Hematopoietic multipotent progenitor cell treated with erythropoietin and hydrocortisone succinate and interleukin-3 and kit ligand, for 17 days (in vitro differentiated cells): Measurements from ENCODE around the gene FHIT.

Experiments
- DNase-seq: peaks from one replicate; pipeline ENCODE4 v3.0.0-alpha.2; 2015; ENCODE audit warnings: low spot score

FHIT gene

GRCh38 chr3:60047426-60048200 is 1203.6 kb downstream of the FHIT start:
- no peak for DNase-seq

GRCh38 chr3:60046210-60046609 is 1205.0 kb downstream of the FHIT start:
- no peak for DNase-seq

- DNase-seq, result no peak
These were observed 1205.6 kb downstream of the FHIT start for GRCh38 chr3:60045686-60046085.

DNA sequence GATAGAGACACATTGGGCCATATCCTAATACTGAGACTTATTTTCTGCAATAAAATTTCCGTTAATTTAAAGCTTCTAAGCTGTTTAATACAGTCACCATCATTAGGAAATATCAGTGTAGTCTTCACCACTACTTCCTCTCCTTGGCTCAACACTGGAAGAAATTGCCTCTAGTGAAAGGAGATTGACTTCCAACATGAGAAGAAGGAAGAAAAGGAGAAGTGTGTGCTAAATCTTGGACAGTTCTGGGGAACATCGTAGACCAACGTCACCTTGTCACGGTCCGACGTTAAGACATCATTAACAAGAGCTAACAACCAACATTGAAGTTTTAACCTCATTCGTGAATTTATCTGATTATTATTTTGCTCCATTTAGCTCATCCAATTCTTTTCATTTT is 1214.4 kb downstream of the FHIT start:
- no peak for DNase-seq

DNA sequence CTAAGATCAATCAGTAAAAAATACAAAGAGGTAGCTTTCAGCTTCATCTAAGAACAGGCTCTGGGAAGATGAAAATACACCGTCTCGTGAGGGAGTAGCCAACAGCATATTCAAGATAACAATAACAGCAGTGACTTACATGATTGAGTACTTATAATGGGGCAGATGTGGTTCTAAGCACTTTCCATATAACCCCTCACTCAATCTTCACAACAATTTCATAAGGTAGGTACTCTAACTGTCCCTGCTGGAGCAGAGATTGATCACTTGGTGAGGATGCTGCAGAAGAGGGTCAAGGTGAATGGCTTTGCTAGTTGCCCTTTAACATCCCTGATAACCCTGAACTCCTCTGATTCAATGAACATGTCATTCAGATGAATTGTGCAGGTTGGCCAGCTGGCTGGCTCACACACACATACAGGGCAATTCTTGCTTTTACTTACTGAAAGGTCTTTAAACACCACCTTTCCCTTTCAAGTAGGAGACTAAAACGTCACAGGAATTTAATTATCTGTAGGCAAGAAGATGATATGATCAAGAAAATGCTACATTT is 1217.3 kb downstream of the FHIT start:
- no peak for DNase-seq

GRCh38 chr3:60030982-60031381 is 1220.3 kb downstream of the FHIT start:
- no peak for DNase-seq

DNA sequence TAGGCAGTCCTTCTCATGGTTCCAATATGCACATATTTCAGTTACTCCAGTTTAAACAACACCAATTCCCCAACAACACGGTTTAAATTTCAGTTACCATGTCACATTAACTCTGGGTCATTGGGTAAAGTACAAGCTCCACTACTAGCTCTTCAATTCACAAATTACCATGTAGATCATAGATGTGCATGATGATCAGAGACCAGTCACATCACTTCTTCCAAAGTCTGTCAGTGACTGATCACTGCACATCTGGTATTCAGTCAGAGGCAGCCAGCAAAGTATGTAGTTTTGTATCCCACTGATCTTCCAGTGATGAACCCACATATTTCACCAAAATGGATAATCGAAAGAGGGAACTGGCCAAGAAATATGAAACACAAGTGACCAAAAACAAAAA is 1223.0 kb downstream of the FHIT start:
- no peak for DNase-seq

DNA sequence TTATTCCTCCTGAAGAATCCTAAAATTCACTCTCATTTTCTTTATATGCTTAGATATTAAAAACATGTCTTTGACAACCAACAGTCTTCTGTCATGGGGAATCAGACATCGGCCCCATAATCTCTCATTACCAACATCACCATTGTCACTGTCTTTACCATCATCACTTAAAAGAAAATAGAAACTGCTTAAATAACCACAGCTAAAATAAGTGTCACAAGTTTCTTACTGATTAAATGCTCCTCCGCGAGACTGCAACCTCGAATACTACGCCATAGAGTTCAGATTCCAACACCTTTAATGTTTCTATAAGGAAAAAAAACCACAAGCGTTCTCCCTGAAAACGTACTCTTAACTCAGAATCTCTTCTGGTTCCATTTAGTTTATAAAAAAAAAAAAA is 1223.9 kb downstream of the FHIT start:
- DNase-seq, result no peak

DNA sequence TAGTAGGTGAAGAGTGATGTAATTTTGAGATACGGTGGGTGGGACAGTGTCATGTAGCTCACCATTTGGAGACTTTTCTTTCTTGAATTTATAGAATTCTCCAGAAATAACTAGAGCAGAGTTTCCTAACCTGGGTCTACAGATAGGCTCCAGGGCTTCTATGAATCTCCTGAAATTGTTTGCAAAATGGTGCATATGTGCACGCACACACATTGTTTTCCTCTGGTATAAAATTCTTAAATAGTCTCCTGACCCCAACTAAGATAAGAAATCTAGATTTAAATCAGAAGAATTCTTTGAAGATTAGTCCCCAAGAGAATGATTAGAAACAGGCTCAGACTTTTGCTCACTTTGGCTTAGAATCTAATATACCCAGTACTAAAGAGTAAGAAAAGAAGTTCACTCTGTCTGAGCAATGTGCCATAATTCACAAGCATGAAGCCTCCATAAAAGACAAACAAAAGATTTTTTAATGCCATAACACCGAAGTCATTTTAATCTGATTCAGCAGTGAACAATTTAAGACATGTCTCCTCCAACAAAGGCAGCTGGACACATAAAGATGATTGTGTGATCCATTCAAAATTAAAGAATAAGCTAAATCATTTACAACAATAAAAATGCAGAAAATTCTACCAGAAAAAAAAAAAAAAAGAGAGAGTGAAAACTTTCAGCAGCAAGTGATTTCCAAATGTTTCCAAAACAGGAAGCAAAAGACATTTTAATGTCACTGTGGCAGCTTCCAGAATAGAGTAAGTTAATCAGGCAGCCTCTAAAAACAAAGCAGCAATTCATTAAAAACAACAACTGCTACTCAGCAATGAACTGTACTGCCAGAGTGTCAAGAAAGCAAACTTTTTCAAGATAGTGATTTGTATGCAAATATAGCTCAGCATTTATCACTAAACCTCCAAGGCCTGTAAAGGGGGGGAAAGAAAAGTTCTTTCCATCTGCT is 1225.9 kb downstream of the FHIT start:
- no peak for DNase-seq

GRCh38 chr3:60024400-60024799 is 1226.9 kb downstream of the FHIT start:
- DNase-seq, result no peak

- DNase-seq, result no peak
These were observed 1228.1 kb downstream of the FHIT start for GRCh38 chr3:60023189-60023588.

- DNase-seq, result no peak
These were observed 1233.6 kb downstream of the FHIT start for GRCh38 chr3:60017631-60018030.

DNA sequence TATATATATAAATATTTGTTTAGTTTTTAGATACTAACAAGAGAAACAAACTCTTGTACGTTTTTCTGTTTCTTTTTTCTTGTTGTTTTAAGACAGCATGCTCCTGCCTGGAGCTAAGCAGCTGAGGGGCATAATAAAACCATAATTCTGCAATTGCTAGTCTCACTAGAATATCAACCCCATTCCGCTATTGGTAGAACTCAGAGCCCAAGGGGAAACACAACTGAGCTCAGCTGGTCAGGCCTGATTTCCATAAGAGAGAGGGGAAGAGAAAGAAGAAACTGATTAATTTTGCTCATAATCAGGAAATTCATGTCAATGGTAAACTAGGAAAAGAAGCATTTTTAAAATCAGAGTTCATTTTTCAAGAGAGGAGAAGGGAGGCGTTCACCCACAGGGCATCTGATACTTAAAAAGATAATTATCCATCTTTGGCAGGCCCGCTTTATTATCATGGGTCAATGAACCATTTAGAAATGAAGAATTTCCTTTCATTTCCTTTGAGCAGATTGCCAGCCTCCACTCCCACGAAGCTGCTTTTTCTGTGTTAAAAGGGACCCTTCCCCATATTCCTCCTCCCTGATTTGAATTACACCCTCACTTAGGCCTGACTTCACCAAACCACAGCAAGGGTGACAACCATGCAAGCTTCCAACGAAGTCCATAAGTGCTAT is 1236.1 kb downstream of the FHIT start:
- DNase-seq, result no peak

DNA sequence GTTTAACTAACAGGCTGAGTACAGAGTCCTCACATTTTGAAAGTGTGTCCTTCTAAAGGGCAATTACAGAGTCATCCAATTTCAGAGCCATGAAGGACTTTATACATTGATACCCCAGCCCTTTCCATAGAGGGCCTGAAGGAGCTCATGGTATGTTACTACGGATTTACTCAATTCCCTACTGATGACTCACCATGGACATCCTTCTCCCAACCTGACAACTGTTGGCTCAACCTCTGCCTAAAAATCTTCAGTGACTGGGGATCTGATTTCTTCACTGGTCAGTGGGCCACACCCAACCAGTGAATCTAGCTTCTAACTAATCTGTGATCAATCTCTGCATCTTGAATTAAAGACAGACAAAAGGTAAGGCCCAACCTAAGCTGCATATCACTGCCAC is 1238.0 kb downstream of the FHIT start:
- no peak for DNase-seq

GRCh38 chr3:60011218-60011617 is 1240.0 kb downstream of the FHIT start:
- DNase-seq, result no peak

GRCh38 chr3:60010781-60011180 is 1240.5 kb downstream of the FHIT start:
- DNase-seq, result no peak

DNA sequence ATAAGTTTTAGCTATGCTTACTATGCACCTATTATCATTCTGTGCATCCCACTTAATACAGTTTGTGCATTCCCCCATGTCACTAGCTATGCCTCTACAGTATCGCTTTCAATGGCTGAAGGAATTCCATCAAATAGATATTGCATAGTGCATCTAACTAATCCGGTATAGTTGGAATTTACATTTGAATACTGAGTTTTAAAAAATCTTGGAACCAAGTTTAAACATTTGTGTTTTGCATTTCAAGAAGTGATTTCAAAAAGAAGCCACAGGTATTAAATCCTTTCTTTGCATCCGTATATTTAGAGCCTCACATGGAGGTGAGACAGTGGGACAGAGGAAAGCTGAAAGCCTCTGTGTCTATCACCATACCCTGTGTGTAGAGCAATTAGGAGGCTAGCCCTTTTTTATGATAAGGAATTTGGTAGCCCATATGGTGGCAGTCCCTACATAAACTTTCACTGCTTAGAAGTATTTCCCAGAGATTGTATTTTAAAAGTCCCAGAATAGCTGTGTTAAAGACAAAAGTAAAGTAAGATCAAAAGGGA is 1241.2 kb downstream of the FHIT start:
- DNase-seq, result no peak

DNA sequence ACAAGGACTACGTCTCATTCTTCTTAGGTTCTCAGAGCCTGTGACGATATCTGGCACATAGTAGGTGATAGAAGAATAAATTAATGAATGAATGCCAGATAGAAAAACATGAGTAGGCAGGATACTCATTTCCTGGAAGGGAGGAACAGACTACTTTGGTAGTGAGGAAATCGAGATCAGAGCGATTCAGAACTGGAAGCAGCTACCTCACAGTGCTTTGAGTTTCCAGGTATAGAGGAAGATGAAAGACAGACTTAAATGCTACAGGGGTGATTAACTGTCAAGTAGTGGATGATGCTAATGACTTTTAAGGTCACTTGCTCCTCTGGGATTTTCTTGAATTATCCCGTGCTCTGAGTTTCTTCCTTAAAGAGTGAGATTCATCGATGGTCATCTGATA is 1249.9 kb downstream of the FHIT start:
- no peak for DNase-seq

- no peak for DNase-seq
These were observed 1250.7 kb downstream of the FHIT start for GRCh38 chr3:60000311-60001105.

DNA sequence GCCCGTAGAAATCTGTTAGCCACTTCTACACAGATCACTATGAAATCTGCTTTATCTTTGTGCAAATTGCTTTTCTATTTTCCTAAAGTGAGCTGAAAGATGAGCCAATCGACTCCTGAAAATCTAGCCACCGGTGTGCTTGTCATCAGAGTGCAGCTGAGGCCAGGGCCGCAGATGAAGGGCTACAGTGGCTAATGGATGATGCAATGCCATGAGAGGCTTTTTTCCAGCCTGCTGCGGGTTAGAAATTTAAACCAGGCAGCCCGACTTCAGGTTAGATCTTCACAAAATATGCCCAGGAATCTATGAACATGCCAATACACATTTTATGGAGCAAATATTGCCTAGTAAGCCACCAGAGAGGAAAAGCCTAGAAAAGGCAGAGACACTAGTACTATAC is 1253.2 kb downstream of the FHIT start:
- DNase-seq, result no peak

DNA sequence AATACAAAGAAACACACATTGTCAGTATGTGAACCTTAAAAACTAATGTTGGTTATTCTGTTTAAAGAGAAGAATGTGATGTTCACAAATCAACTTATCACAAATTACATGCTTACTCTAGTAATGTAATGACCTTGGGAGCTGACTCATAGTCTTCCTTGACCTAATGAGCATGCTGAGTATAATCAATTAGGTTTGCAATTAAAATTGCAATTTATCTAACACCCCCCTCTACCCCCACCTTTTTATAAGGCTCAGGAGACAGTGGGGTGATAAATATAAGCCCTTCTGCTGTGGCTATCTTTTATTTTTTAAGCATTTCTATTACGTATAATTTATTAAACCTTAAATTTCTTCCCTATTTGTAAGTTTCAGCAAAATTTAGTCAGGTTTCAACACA is 1253.7 kb downstream of the FHIT start:
- no peak for DNase-seq
